GM21576 (cell line): ENCODE measurements around the gene PHETA2.
"Not testable (repeated sequence)": the region's sequence is repeated elsewhere in the genome, so short reads cannot be mapped to it uniquely, and the experiment has no call there.

Source experiments
- ATAC-seq: cut with Tn5 transposase; IDR thresholded peaks from one replicate; pipeline ENCODE4 v1.9.1; 2021; ENCODE audit warnings: mild to moderate bottlenecking, moderate library complexity; ENCODE audit not compliant: unreplicated experiment

The PHETA2 gene

DNA sequence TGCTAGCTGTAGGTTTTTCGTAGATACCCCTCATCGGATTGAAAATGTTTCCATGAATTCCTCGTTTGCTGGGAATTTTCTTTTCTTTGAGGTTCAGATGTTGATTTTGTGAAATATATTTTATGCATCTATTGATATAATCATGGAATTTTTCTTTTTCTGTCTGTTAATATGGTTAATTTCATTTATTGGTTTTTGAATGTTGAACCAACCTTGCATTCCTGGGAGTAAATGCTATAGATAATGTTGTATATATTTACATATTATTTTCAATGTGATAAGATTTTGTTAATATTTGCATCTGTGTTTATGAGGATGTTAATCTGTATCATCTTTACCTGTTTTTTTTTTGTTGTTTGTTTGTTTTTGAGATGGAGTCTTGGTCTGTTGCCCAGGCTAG, 27.2 kb downstream of the PHETA2 start:
- ATAC-seq = no peak

- not testable (repeated sequence) for ATAC-seq
Measured at GRCh38 chr22:42104332-42104860, 30.3 kb downstream of the PHETA2 start.

DNA sequence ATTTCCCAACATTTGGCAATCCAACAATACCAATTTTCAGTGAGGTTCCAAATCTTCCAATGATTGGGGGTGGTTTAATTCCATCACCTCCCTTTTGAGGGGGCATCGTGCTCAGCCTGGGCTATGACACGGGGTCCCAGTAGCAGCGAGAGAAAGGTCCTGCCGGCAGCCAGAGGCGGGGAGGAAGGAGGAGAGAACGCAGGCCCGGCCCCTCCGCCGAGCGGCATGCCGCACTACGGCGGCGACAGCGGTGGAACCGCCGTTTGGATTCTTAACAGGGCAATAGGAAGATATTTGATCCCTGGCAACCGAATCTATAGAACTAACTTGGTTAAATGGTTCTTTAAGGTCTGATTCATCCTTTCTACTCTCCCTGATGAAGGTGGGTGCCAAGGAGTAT, 34.8 kb downstream of the PHETA2 start:
- ATAC-seq = no peak

GRCh38 chr22:42111798-42112197, 37.8 kb downstream of the PHETA2 start:
- no peak for ATAC-seq

DNA sequence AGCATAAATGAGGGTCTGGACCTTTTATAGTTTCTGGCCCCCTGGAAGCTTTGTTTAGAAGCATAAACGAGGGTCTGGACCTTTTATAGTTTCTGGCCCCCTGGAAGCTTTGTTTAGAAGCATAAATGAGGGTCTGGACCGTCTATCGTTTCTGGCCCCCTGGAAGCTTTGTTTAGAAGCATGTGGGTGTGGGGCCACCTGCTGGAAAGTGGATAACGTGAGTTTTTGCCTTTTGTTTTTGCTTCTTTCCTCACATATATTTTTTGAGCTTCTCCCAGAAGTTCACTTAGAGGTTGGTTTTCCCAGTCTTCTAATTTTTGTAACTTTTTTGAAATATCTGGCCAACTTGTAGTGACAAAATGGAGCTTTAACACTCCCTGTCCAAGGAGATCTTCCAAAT, 38.7 kb downstream of the PHETA2 start:
- ATAC-seq = not testable (repeated sequence)

GRCh38 chr22:42114721-42115120, 40.7 kb downstream of the PHETA2 start:
- ATAC-seq = no peak

- not testable (repeated sequence) for ATAC-seq
Measured at GRCh38 chr22:42115420-42115830, 41.4 kb downstream of the PHETA2 start.

DNA sequence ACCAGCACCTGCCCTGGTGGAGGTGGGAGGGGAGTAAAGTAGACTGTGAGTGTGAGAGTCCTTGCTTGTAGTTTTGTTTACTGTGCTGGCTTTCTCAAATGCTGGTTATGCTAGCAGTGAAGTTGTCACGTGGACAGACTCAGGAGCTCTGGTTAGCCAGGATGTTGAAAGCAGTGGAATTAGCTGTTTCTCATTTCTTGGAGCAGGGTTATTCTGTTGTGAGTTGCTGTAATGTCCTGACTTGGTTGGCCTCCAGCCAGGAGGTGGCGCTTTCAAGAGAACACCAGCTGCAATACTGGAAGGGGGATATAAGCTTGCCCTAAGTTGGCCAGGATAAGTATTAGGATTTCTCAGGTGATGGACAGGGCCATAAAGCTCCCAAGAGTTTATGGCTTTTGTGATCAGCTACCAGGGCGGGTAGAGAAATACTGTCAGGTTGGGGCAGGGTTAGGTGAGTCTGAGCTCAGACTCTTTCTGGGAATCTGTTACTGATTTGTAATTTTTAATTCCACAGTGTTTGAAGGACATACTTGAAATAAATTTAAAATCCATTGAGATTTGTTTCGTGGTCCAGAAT, 42.9 kb downstream of the PHETA2 start:
- no peak for ATAC-seq

DNA sequence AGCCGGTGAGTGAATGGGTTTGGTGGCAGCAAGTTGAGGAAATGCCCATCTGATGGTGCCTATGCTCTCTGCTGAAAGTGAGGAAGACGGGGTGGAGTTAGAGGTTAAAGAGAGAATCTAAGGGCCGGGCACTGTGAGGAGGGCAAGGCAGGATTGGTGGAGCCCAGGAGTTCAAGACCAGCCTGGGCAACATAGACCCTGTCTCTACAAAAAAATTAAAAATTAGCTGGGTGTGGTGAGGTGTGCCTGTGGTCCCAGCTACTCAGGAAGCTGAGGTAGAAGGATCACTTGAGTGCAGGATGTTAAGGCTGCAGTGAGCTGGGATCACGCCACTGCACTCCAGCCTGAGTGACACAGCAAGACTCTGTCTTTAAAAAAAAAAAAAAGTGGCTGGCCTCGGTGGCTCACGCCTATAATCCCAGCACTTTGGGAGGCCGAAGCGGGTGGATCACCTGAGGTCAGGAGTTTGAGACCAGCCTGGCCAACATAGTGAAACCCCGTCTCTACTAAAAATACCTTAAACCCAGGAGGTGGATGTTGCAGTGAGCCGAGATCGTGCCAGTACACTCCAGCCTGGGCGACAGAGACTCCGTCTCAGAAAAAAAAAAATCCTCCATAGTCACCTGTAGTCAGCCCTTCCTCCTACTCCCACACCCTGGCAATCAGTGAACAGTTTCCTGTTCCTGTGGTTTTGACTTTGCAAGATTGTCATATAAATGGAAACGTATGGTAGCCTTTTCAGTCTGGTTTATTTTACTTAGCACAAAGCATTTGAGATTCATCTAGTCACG, 46.4 kb downstream of the PHETA2 start:
- ATAC-seq = not testable (repeated sequence)

- not testable (repeated sequence) for ATAC-seq
Measured at GRCh38 chr22:42123529-42123928, 49.5 kb downstream of the PHETA2 start.

- no peak for ATAC-seq
Measured at GRCh38 chr22:42127606-42128005, 53.6 kb downstream of the PHETA2 start.

GRCh38 chr22:42128007-42128406, 54.0 kb downstream of the PHETA2 start:
- ATAC-seq = not testable (repeated sequence)
